GM18909 (cell line): Measurements from ENCODE around the gene RYR3.

Experiments
- ATAC-seq: cut with Tn5 transposase; IDR thresholded peaks from one replicate; pipeline ENCODE4 v1.9.1; 2021; ENCODE audit warnings: mild to moderate bottlenecking; ENCODE audit not compliant: unreplicated experiment, poor library complexity

Gene RYR3

GRCh38 chr15:33377204-33377603 is 66.4 kb downstream of the RYR3 start:
- ATAC-seq: no peak

- no peak for ATAC-seq
Observed at GRCh38 chr15:33378866-33379480, 68.2 kb downstream of the RYR3 start.

- ATAC-seq: no peak
Observed at GRCh38 chr15:33380406-33380805, 69.6 kb downstream of the RYR3 start.

GRCh38 chr15:33382491-33382890 is 71.7 kb downstream of the RYR3 start:
- ATAC-seq: no peak

- no peak for ATAC-seq
Observed at GRCh38 chr15:33384307-33384706, 73.5 kb downstream of the RYR3 start.

- no peak for ATAC-seq
Observed at GRCh38 chr15:33392453-33392852, 81.7 kb downstream of the RYR3 start.

GRCh38 chr15:33393546-33393945 is 82.8 kb downstream of the RYR3 start:
- ATAC-seq: no peak

GRCh38 chr15:33395321-33395720 is 84.6 kb downstream of the RYR3 start:
- ATAC-seq: no peak

GRCh38 chr15:33395846-33396245 is 85.1 kb downstream of the RYR3 start:
- ATAC-seq: no peak

GRCh38 chr15:33396475-33396874 is 85.7 kb downstream of the RYR3 start:
- no peak for ATAC-seq

GRCh38 chr15:33398555-33398954 is 87.8 kb downstream of the RYR3 start:
- ATAC-seq: no peak

GRCh38 chr15:33400941-33401340 is 90.2 kb downstream of the RYR3 start:
- ATAC-seq: no peak

GRCh38 chr15:33402600-33402999 is 91.8 kb downstream of the RYR3 start:
- no peak for ATAC-seq

- no peak for ATAC-seq
Observed at GRCh38 chr15:33405096-33405495, 94.3 kb downstream of the RYR3 start.

GRCh38 chr15:33411596-33412540 is 101.1 kb downstream of the RYR3 start:
- no peak for ATAC-seq

GRCh38 chr15:33419701-33420100 is 108.9 kb downstream of the RYR3 start:
- ATAC-seq: no peak

- ATAC-seq: no peak
Observed at GRCh38 chr15:33424025-33424424, 113.3 kb downstream of the RYR3 start.

- no peak for ATAC-seq
Observed at GRCh38 chr15:33425142-33425541, 114.4 kb downstream of the RYR3 start.

- ATAC-seq: no peak
Observed at GRCh38 chr15:33430577-33430976, 119.8 kb downstream of the RYR3 start.

- ATAC-seq: no peak
Observed at GRCh38 chr15:33433821-33434220, 123.1 kb downstream of the RYR3 start.

GRCh38 chr15:33438396-33438795 is 127.6 kb downstream of the RYR3 start:
- ATAC-seq: no peak

- ATAC-seq: no peak
Observed at GRCh38 chr15:33440900-33441299, 130.1 kb downstream of the RYR3 start.
